ACC112 (cell line): Measurements from ENCODE around the gene CDCA7L.
"Not testable (repeated sequence)": the region's sequence is repeated elsewhere in the genome, so short reads cannot be mapped to it uniquely, and the experiment has no call there.

Experiments
- H2AFZ ChIP-seq: fragments of 200-600 bp; sonication (generic); one replicate; pipeline ENCODE4 v1.6.0; 2017; ENCODE audit warnings: antibody characterized with exemption, low read length; ENCODE audit not compliant: unreplicated experiment
- H3K27ac ChIP-seq: fragments of 200-600 bp; sonication (generic); 2 replicates; pipeline ENCODE4 v1.5.1; 2014; ENCODE audit warnings: low read depth, mild to moderate bottlenecking, antibody characterized with exemption, low read length, moderate library complexity
- H3K27me3 ChIP-seq: fragments of 200-600 bp; sonication (generic); 2 replicates; pipeline ENCODE4 v1.6.1; 2014; ENCODE audit warnings: mild to moderate bottlenecking, antibody characterized with exemption, low read length, moderate library complexity, mixed read lengths; ENCODE audit not compliant: insufficient read depth
- H3K36me3 ChIP-seq: fragments of 200-600 bp; sonication (generic); 2 replicates; pipeline ENCODE4 v1.6.1; 2016; ENCODE audit warnings: mild to moderate bottlenecking, antibody characterized with exemption, low read length, moderate library complexity, mixed read lengths; ENCODE audit not compliant: insufficient read depth
- H3K4me1 ChIP-seq: fragments of 200-600 bp; sonication (generic); one replicate; pipeline ENCODE4 v1.6.1; 2016; ENCODE audit warnings: low read length, mixed read lengths; ENCODE audit not compliant: insufficient read depth, unreplicated experiment, control insufficient read depth
- H3K4me3 ChIP-seq: fragments of 200-600 bp; sonication (generic); 2 replicates; pipeline ENCODE4 v1.5.1; 2014; ENCODE audit warnings: mild to moderate bottlenecking, low read depth, low read length
- H3K79me2 ChIP-seq: fragments of 200-600 bp; sonication (generic); one replicate; pipeline ENCODE4 v1.6.0; 2016; ENCODE audit warnings: low read length; ENCODE audit not compliant: control insufficient read depth, unreplicated experiment, insufficient read depth

The CDCA7L gene

DNA sequence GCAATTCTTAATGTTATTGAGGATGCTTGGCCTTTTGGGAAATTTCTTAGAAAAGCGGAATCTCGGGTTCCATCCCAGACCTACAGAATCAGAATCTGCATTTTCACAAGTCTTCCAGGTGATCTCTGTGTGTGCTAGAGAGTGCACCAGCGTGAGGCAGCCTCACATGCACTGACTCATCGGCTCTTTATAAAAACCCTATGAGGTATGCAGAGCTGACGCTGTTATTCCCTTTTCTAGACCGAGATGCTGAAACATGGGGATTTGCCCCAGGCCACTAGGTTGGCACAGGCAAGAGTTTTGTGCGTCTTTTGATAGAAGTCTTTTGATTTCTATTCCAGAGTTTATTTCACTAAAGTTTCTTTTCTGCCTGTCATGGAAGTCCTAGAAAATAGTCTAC lies 61.2 kb downstream of the CDCA7L start:
- Histone ChIP-seq H2AFZ (no peak overlapping the region), H3K27ac (no peak overlapping the region), H3K4me3 (no peak overlapping the region), H3K79me2 (no peaks in the 10 kb centered on the region), H3K4me1 (no peaks in the 10 kb centered on the region), H3K27me3 (no peaks in the 10 kb centered on the region), H3K36me3 (no peaks in the 10 kb centered on the region)

GRCh38 chr7:21883501-21883900 lies 62.2 kb downstream of the CDCA7L start:
- not testable (repeated sequence) for H3K27ac ChIP-seq, H3K4me1 ChIP-seq, H2AFZ ChIP-seq, H3K4me3 ChIP-seq, H3K36me3 ChIP-seq, H3K79me2 ChIP-seq, H3K27me3 ChIP-seq

- Histone ChIP-seq H3K79me2 (no peaks in the 10 kb centered on the region), H3K4me1 (no peaks in the 10 kb centered on the region), H3K36me3 (no peaks in the 10 kb centered on the region; the same call in 1 of the 2 replicates), H2AFZ (no peak overlapping the region), H3K4me3 (no peak overlapping the region), H3K27me3 (no peaks in the 10 kb centered on the region), H3K27ac (no peak overlapping the region)
Observed at GRCh38 chr7:21883069-21883468, 62.6 kb downstream of the CDCA7L start.

GRCh38 chr7:21869785-21870402 lies 75.8 kb downstream of the CDCA7L start:
- Histone ChIP-seq H3K36me3 (no peaks in the 10 kb centered on the region), H3K27me3 (no peaks in the 10 kb centered on the region), H3K4me3 (no peak overlapping the region), H3K27ac (no peak overlapping the region), H3K79me2 (no peaks in the 10 kb centered on the region), H2AFZ (no peak overlapping the region), H3K4me1 (no peaks in the 10 kb centered on the region)

GRCh38 chr7:21868576-21868850 lies 77.2 kb downstream of the CDCA7L start:
- H3K4me3 ChIP-seq, result no peak overlapping the region
- H3K27ac ChIP-seq, result no peak overlapping the region
- H3K27me3 ChIP-seq, result no peaks in the 10 kb centered on the region
- H3K36me3 ChIP-seq, result no peaks in the 10 kb centered on the region
- H2AFZ ChIP-seq, result no peak overlapping the region
- no peaks in the 10 kb centered on the region for H3K4me1 ChIP-seq
- no peaks in the 10 kb centered on the region for H3K79me2 ChIP-seq

GRCh38 chr7:21867816-21868575 lies 77.7 kb downstream of the CDCA7L start:
- H3K4me1 ChIP-seq, result no peaks in the 10 kb centered on the region
- no peak overlapping the region for H3K4me3 ChIP-seq
- no peak overlapping the region for H2AFZ ChIP-seq
- no peaks in the 10 kb centered on the region for H3K36me3 ChIP-seq
- H3K27me3 ChIP-seq, result no peaks in the 10 kb centered on the region
- H3K27ac ChIP-seq, result no peak overlapping the region
- H3K79me2 ChIP-seq, result no peaks in the 10 kb centered on the region

DNA sequence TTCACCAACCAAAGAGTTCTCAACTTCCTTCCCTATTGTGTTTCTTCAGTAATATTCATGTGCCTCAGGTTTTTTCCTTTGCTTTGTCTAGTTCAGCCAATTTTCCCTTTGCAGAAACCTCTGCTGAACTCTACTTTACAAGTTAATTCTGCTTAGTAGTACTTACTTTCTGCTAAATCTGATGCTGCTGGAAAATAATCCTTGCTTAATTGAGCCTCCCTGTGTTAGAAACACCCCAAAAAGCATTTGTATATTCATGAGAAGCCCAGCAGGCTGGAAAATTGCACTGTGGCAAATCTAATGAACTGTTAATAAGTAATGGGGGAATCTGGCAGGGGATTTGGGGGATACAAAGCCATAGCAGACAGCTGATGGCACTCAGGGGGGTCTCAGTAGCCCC lies 78.5 kb downstream of the CDCA7L start:
- Histone ChIP-seq H2AFZ (no peak overlapping the region), H3K27me3 (no peaks in the 10 kb centered on the region), H3K4me1 (no peaks in the 10 kb centered on the region), H3K36me3 (no peaks in the 10 kb centered on the region), H3K79me2 (no peaks in the 10 kb centered on the region), H3K4me3 (no peak overlapping the region), H3K27ac (no peak overlapping the region)

GRCh38 chr7:21866731-21867130 lies 79.0 kb downstream of the CDCA7L start:
- Histone ChIP-seq H3K27ac (no peak overlapping the region), H3K79me2 (no peaks in the 10 kb centered on the region), H3K4me1 (no peaks in the 10 kb centered on the region), H2AFZ (no peak overlapping the region), H3K27me3 (no peaks in the 10 kb centered on the region), H3K36me3 (no peaks in the 10 kb centered on the region), H3K4me3 (no peak overlapping the region)

DNA sequence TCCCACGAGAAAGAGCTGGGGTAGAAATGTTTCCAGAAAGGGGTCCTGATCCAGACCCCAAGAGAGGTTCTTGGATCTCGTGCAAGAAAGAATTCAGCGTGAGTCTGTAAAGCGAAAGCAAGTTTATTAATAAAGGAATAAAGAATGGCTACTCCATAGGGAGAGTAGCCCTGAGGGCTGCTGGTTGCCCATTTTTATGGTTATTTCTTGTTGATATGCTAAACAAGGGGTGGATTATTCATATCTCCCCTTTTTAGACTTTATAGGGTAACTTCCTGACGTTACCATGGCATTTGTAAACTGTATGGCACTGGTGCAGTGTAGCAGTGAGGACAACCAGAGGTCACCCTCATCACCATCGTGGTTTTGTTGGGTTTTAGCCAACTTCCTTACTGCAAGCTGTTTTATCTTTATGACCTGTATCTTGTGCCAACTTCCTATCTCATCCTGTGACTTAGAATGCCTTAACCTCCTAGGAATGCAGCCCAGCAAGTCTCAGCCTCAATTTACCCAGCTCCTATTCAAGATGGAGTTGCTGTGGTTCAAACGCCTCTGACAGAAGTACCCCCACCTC lies 80.0 kb downstream of the CDCA7L start:
- not testable (repeated sequence) for H3K4me3 ChIP-seq, H2AFZ ChIP-seq, H3K4me1 ChIP-seq, H3K36me3 ChIP-seq, H3K79me2 ChIP-seq, H3K27ac ChIP-seq, H3K27me3 ChIP-seq

DNA sequence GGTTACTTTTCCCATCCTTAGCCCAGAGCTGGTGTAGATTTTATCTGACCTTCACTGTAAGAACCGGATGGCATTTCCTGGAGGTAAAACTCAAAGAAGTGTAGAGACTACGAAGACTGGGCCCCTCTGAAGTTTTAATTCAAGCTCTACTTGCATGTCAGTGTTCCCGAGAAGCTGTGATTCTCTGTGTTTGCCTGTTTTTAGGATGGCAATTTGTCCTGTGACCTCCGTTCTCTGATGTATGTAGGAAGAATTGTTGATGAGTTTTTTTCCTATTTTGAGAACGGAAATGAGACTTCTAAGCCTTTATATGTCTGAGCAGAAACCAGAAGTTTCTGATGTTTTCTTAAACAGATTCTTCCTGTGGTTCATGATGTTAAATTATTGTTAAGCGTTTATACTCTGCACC lies 94.1 kb downstream of the CDCA7L start:
- Histone ChIP-seq H3K4me3 (no peak overlapping the region), H3K4me1 (no peaks in the 10 kb centered on the region), H3K79me2 (no peaks in the 10 kb centered on the region), H2AFZ (no peak overlapping the region), H3K36me3 (no peaks in the 10 kb centered on the region), H3K27me3 (peaks cover 2% of the 10 kb centered on the region; the same call in 1 of the 2 replicates), H3K27ac (no peak overlapping the region)
